Measurements from ENCODE around the gene PDK4. TPM values are rescaled to one million over a fixed set of nuclear protein-coding genes. Genes with fewer than 3 reads are reported as not detected.

Gene PDK4
- total RNA-seq, 2 donors from 2014 or later: 79.5 to 316 TPM

DNA sequence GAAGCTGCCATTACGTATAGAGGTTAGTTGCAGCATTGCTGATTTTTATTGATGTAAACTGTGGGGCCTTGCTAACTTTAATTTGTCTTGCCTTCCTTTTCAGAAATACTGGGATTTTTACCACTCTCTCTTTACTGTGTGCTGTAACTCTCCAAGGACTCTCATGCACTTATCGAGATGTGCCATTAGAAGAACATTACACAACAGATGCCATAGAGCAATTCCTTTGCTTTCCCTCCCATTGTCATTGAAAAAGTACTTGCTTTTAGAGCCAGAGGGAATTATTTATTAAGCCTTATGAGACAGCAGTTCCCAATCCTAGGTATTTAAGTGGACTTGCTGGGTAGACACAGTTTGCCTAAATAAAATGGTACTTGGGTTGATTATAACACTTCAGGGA lies 58.8 kb downstream of the PDK4 start:
- H3K36me3 ChIP-seq: no peaks in the 10 kb centered on the region
- ATAC-seq (ENCODE audit: insufficient number of reproducible peaks, low FRiP score, low read depth) (no peak), DNase-seq (ENCODE audit: low spot score) (no peak)
- no peaks in the 10 kb centered on the region for H3K27me3 ChIP-seq (replicated peaks; ENCODE audit: insufficient read depth)
- no peaks in the 10 kb centered on the region for H3K4me1 ChIP-seq (ENCODE audit: control insufficient read depth in 1 of 2, low read depth in 2 of 2)
- no peak overlapping the region for H3K27ac ChIP-seq
- no peaks in the 10 kb centered on the region for H3K9me3 ChIP-seq
- H3K4me3 ChIP-seq: no peak overlapping the region
- TF ChIP-seq, protein P1, sequence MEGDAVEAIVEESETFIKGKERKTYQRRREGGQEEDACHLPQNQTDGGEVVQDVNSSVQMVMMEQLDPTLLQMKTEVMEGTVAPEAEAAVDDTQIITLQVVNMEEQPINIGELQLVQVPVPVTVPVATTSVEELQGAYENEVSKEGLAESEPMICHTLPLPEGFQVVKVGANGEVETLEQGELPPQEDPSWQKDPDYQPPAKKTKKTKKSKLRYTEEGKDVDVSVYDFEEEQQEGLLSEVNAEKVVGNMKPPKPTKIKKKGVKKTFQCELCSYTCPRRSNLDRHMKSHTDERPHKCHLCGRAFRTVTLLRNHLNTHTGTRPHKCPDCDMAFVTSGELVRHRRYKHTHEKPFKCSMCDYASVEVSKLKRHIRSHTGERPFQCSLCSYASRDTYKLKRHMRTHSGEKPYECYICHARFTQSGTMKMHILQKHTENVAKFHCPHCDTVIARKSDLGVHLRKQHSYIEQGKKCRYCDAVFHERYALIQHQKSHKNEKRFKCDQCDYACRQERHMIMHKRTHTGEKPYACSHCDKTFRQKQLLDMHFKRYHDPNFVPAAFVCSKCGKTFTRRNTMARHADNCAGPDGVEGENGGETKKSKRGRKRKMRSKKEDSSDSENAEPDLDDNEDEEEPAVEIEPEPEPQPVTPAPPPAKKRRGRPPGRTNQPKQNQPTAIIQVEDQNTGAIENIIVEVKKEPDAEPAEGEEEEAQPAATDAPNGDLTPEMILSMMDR (IDR thresholded peaks at IDR 0.05): no peak

DNA sequence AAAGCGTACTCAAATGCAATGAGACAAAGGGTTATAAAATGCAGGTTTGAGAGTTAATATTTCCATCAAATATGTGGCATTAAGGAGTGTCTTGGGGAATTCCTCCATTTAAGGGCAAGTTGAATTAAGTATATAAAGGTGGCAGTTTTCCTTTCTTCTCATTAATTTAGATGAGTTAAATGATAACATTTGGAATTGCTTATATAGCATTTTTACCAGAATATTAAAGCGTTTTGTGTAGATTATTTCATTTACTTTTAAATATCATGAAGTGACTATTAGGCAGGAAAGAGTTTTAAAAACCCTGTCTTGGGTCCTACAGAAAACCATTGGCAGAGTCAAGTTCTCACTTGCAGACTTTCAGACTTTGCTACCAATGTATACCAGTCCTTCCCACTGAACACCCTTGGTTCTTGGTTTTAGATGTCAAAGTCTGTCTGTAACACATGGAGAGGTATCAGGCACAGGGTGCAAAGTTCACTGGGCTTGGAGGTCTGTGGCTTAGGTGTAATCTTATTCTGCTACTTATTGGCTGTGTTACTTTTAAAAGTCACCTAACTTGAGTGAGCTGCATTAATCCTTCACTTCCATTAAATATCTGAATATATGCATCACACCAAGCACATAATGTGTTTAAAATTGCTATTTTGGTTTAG lies 59.5 kb downstream of the PDK4 start:
- TF ChIP-seq, protein P1 (IDR thresholded peaks at IDR 0.05): no peak
- H3K36me3 ChIP-seq: no peaks in the 10 kb centered on the region
- H3K27ac ChIP-seq: no peak overlapping the region
- H3K4me3 ChIP-seq: no peak overlapping the region
- H3K27me3 ChIP-seq (replicated peaks; ENCODE audit: insufficient read depth): no peaks in the 10 kb centered on the region
- no peak for ATAC-seq (ENCODE audit: insufficient number of reproducible peaks, low FRiP score, low read depth)
- no peak for DNase-seq (ENCODE audit: low spot score)
- H3K4me1 ChIP-seq (ENCODE audit: control insufficient read depth in 1 of 2, low read depth in 2 of 2): no peaks in the 10 kb centered on the region
- no peaks in the 10 kb centered on the region for H3K9me3 ChIP-seq

DNA sequence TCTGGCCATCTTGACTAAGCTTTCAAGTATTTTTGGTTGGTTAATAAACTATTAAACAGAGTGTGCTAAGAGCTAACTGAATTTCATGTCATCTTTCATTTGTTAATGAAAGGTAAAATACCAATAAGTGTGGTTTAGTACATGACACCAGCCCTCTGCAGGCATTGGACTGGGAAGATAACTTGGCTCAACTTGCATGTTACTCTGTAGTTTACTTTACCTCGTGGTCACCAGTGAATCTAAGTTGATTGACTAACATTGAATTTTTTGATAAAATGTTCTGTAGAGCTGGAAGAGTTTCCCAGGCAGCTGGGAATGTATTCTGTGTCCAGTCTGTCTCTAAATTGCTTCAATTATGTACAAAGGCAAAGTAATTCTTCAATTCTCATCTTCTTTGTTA lies 60.7 kb downstream of the PDK4 start:
- no peak overlapping the region for H3K27ac ChIP-seq
- TF ChIP-seq, protein P1 (IDR thresholded peaks at IDR 0.05): no peak
- ATAC-seq (ENCODE audit: insufficient number of reproducible peaks, low FRiP score, low read depth) (no peak), DNase-seq (ENCODE audit: low spot score) (no peak)
- no peaks in the 10 kb centered on the region for H3K9me3 ChIP-seq
- H3K4me1 ChIP-seq (ENCODE audit: control insufficient read depth in 1 of 2, low read depth in 2 of 2): no peaks in the 10 kb centered on the region
- no peak overlapping the region for H3K4me3 ChIP-seq
- H3K27me3 ChIP-seq (replicated peaks; ENCODE audit: insufficient read depth): no peaks in the 10 kb centered on the region
- H3K36me3 ChIP-seq: no peaks in the 10 kb centered on the region

DNA sequence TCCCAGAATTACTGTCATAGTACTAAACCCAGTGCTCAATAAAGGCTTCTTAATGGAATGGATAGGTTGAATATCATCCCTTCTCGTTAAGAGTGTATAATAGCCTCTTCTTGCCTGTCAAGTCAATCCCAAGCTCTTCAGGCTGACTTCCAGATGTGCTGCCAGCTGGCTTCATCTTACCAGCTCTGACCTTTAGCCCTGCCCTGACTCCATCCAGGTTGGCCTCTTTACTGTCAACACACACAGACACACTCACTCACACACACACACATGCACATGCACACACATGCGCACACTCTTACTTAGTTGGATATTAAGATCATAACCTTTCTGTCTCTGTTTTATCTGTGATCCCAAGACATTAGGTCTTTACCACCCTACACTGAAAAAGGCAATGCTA lies 61.5 kb downstream of the PDK4 start:
- no peaks in the 10 kb centered on the region for H3K36me3 ChIP-seq
- H3K27ac ChIP-seq: no peak overlapping the region
- DNase-seq (ENCODE audit: low spot score) (no peak), ATAC-seq (ENCODE audit: insufficient number of reproducible peaks, low FRiP score, low read depth) (no peak)
- no peak overlapping the region for H3K4me3 ChIP-seq
- no peaks in the 10 kb centered on the region for H3K27me3 ChIP-seq (replicated peaks; ENCODE audit: insufficient read depth)
- H3K9me3 ChIP-seq: no peaks in the 10 kb centered on the region
- H3K4me1 ChIP-seq (ENCODE audit: control insufficient read depth in 1 of 2, low read depth in 2 of 2): no peaks in the 10 kb centered on the region
- TF ChIP-seq, protein P1 (IDR thresholded peaks at IDR 0.05): no peak

Other genes with a start within 250 kb of the PDK4 start
- gene PON3, start 200.1 kb downstream of the PDK4 start, total RNA-seq: not detected
- gene PON2, start 161.5 kb downstream of the PDK4 start, total RNA-seq: 10 to 100 TPM; 49.7 to 76.2 TPM
- gene ASB4, start 110.6 kb downstream of the PDK4 start, total RNA-seq: under 1 TPM in 1 of 2 donors, not detected in 1; 0.14 TPM
- gene DYNC1I1, start 176.0 kb upstream of the PDK4 start, total RNA-seq: 10 to 100 TPM; 24.6 to 69.1 TPM